Tibial nerve (tissue), 4 donors: ENCODE results near the gene SPTBN1. TPM values are rescaled to one million over a fixed set of nuclear protein-coding genes. Genes with fewer than 3 reads are reported as not detected.

Source experiments
- DNase-seq, 2 donors: peaks; one replicate each; pipeline ENCODE4 v3.0.0-alpha.2; 2019; ENCODE audit warnings: low spot score in 2 of 2
- H3K27ac ChIP-seq, 4 donors: fragments of 200-600 bp; sonication (generic) in 3 of 4; one replicate each; pipeline ENCODE4 v1.5.1; 2017 to 2019; ENCODE audit warnings: mild to moderate bottlenecking in 1 of 4
- H3K27me3 ChIP-seq, 2 donors: fragments of 200-600 bp; sonication (generic) in 1 of 2; one replicate each; pipeline versions ENCODE4 v1.5.1 to v1.6.0; 2017 to 2019
- H3K36me3 ChIP-seq, 3 donors: fragments of 200-600 bp; sonication (generic); one replicate each; pipeline ENCODE4 v1.5.1; 2018 to 2019
- H3K4me1 ChIP-seq, 4 donors: fragments of 200-600 bp; sonication (generic) in 3 of 4; one replicate each; pipeline ENCODE4 v1.5.1; 2017 to 2019
- H3K4me3 ChIP-seq, 4 donors: fragments of 200-600 bp; sonication (generic) in 3 of 4; one replicate each; pipeline ENCODE4 v1.5.1; 2017 to 2019; ENCODE audit warnings: mild to moderate bottlenecking in 1 of 4, moderate library complexity in 1 of 4
- H3K9me3 ChIP-seq, 4 donors: fragments of 200-600 bp; sonication (generic) in 3 of 4; one replicate each; pipeline ENCODE4 v1.5.1; 2017 to 2019
- EP300 ChIP-seq, 2 donors: sonication (generic); formaldehyde crosslinking; IDR thresholded peaks; one replicate each; pipeline ENCODE4 v1.6.1; 2017; ENCODE audit warnings: antibody characterized with exemption in 2 of 2, mild to moderate bottlenecking in 1 of 2
- POLR2A ChIP-seq, 2 donors: fragments of 450-650 bp; IDR thresholded peaks; one replicate each; pipeline ENCODE4 v1.6.1; 2017; ENCODE audit warnings: antibody characterized with exemption in 2 of 2, mild to moderate bottlenecking in 2 of 2, moderate library complexity in 2 of 2
- WGBS, 2 donors: methylation state at CpG; one replicate each; pipeline ENCODE4 v1.1.5; 2018; 5-methylcytosine and 5-hydroxymethylcytosine counted together
- total RNA-seq, 4 donors: library from RNA; depleted of rRNA; stranded (reverse); fragments of >200 nt; gene quantifications; one replicate each; pipeline ENCODE4 v1.1.0, GENCODE V29; 2016
- TF ChIP-seq, protein P1 (sequence below), 5 experiments: fragments of 200-600 bp in 3 of 5; fragments of 450-650 bp in 2 of 5; sonication (generic) in 3 of 5; IDR thresholded peaks; one replicate each; pipeline ENCODE4 v1.5.1; 2016 to 2019; ENCODE audit warnings: antibody characterized with exemption in 5 of 5, mild to moderate bottlenecking in 3 of 5, moderate library complexity in 2 of 5

Gene SPTBN1
- total RNA-seq, 4 donors from 2014 or later: 670 to 967 (median 890) TPM

DNA sequence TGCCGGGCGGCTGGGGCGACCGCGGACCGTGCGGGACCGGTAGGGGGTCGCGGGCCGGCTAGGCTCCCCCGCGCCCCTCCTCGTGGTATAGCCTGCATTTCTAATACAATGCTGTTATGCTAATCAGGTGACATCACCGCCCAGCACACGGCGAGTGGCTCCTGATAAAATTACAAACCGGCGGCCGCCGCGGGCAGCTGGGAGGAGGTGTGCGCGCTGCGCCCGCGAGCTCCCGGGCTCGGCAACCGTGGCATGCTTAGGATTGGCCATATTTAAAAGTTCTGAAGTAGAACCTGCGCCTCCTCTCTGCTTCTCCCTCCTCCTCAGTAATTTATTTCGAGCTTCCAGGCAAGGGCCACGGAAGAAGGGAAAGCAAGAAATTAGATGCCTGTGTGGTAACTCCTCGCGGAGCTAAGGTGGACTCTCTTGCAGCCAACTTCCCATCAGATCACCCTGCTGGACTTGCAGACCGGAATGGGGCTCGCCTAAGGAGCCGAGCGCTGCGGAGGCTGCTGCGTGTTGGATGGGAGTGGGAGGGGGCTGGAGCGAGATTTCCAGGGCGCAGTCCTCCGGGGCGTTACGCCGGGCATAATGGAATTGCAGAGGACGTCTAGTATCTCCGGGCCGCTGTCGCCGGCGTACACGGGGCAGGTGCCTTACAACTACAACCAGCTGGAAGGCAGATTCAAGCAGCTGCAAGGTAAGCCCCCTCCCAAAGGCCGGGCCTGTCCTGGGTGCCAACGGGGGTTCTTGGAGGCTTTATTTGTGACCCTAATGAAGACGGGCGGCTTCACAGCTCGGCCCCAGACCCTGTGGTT, 102.3 kb downstream of the SPTBN1 start:
- DNase-seq: peak in 1 of 2 donors; percentile 45
- Histone ChIP-seq H3K36me3 (no peaks in the 10 kb centered on the region), H3K9me3 (no peaks in the 10 kb centered on the region), H3K27me3 (no peaks in the 10 kb centered on the region), H3K4me1 (peaks cover 0 to 96% (median 58%) of the 10 kb centered on the region in 4 donors), H3K4me3 (peak overlapping the region; percentile 47 to 69 (median 61)), H3K27ac (peak overlapping the region; percentile 82 to 94 (median 88))
- 6 to 7% methylated on average over 52 to 58 of the region's 59 CpGs for WGBS, 2 donors
- TF ChIP-seq, protein P1, sequence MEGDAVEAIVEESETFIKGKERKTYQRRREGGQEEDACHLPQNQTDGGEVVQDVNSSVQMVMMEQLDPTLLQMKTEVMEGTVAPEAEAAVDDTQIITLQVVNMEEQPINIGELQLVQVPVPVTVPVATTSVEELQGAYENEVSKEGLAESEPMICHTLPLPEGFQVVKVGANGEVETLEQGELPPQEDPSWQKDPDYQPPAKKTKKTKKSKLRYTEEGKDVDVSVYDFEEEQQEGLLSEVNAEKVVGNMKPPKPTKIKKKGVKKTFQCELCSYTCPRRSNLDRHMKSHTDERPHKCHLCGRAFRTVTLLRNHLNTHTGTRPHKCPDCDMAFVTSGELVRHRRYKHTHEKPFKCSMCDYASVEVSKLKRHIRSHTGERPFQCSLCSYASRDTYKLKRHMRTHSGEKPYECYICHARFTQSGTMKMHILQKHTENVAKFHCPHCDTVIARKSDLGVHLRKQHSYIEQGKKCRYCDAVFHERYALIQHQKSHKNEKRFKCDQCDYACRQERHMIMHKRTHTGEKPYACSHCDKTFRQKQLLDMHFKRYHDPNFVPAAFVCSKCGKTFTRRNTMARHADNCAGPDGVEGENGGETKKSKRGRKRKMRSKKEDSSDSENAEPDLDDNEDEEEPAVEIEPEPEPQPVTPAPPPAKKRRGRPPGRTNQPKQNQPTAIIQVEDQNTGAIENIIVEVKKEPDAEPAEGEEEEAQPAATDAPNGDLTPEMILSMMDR (IDR thresholded peaks at IDR 0.05): no peak
- no peak for TF ChIP-seq POLR2A (IDR thresholded peaks at IDR 0.05)
- TF ChIP-seq EP300 (IDR thresholded peaks at IDR 0.05): peak in 1 of 2 donors; percentile 11

DNA sequence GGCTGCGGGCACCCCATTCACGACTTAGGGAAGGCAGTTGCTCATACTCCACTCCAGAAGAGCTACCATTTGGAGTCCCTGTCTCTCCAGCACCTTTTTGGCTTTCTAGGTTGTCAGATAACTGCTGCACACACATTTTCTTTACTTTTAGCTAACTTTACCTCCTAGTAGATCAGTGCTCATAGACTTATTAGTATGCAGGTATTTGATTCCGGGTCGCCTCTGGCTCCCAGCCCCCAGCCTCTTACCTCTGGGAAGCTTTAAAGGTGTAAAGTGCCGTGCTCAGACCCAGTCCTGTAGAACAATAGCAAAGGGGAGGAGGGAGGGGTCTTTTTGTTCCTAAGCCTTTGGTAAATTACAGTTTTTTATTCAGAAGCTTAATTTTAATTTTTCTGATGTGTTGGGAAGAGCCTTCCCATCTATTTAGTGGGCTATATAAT, 102.9 kb downstream of the SPTBN1 start:
- Histone ChIP-seq H3K27me3 (no peaks in the 10 kb centered on the region), H3K4me3 (peak overlapping the region; percentile 47 to 69 (median 61)), H3K27ac (peak overlapping the region; percentile 82 to 94 (median 88)), H3K4me1 (peaks cover 0 to 95% (median 62%) of the 10 kb centered on the region in 4 donors), H3K36me3 (no peaks in the 10 kb centered on the region), H3K9me3 (no peaks in the 10 kb centered on the region)
- TF ChIP-seq EP300 (IDR thresholded peaks at IDR 0.05): no peak
- TF ChIP-seq, protein P1 (IDR thresholded peaks at IDR 0.05): no peak
- DNase-seq: no peak
- 26 to 27% methylated on average over 5 of the region's 5 CpGs for WGBS, 2 donors

- H3K9me3 ChIP-seq: no peaks in the 10 kb centered on the region
- no peaks in the 10 kb centered on the region for H3K27me3 ChIP-seq
- TF ChIP-seq, protein P1 (IDR thresholded peaks at IDR 0.05): no peak
- TF ChIP-seq POLR2A (IDR thresholded peaks at IDR 0.05) (peak in 1 of 2 donors; percentile 43), EP300 (IDR thresholded peaks at IDR 0.05) (peak in 1 of 2 donors; percentile 91)
- peak overlapping the region; percentile 47 to 69 (median 61) for H3K4me3 ChIP-seq
- H3K36me3 ChIP-seq: no peaks in the 10 kb centered on the region
- peaks cover 0 to 95% (median 66%) of the 10 kb centered on the region in 4 donors for H3K4me1 ChIP-seq
- peak overlapping the region; percentile 82 to 94 (median 88) for H3K27ac ChIP-seq
- WGBS, 2 donors: 3 to 4% methylated on average over 9 of the region's 9 CpGs
- DNase-seq: peak in 1 of 2 donors; percentile 69
Measured at GRCh38 chr2:54559593-54560145, 103.5 kb downstream of the SPTBN1 start.

DNA sequence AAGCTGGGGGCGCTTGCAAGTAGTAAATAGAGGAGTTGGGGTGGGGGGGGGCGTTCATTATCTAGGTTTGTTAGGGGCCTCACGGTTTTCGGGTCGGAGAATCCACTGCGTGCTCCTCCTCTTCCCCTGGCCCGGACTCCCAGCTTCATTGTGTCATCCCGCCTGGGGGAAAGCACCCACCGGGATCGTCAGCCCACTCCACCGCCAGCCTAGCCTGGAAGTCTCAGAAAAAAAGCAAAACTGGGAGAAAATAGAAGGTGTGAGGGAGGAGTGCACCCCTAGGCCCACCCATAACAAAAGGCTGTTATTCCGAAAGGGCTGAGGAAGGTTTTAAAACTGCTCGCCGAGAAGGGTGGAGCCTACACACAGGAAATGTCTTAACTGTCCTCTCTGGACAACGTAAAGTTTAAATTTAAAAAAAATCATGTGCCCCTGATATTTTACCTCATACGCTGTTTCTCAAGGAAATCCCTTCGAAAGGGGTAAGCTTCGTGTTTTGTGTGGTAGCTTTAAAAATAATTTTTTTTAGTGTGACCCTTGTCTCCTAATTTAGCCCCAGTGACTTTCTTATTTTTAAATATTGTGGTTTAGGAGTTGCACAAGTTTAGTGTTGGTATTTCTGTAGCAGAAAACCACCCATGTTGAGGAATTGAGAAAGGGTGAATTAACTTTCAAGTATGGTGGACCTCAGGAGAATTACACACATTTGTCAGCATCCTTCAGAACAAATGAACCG, 104.2 kb downstream of the SPTBN1 start:
- Histone ChIP-seq H3K27me3 (no peaks in the 10 kb centered on the region), H3K9me3 (no peaks in the 10 kb centered on the region), H3K27ac (peak overlapping the region; percentile 82 to 94 (median 88)), H3K4me1 (peaks cover 0 to 95% (median 62%) of the 10 kb centered on the region in 4 donors), H3K36me3 (no peaks in the 10 kb centered on the region), H3K4me3 (peak overlapping the region; percentile 47 to 69 (median 61))
- WGBS, 2 donors: 4 to 5% methylated on average over 19 of the region's 19 CpGs
- peak in 1 of 2 donors; percentile 50 for DNase-seq
- peak; percentile 44 to 54 for TF ChIP-seq EP300 (IDR thresholded peaks at IDR 0.05)
- TF ChIP-seq POLR2A (IDR thresholded peaks at IDR 0.05): no peak
- TF ChIP-seq, protein P1 (IDR thresholded peaks at IDR 0.05): peak in 2 of 5 experiments; percentile 38 to 43
